HCEC 1CT (cell line): ENCODE data around the gene FAM107A.
A peak's percentile ranks its signal among the peaks of the same experiment; 100 is the strongest.
"Not testable (repeated sequence)": the region's sequence is repeated elsewhere in the genome, so short reads cannot be mapped to it uniquely, and the experiment has no call there.

Experiments used
- DNase-seq: peaks from one replicate; pipeline ENCODE4 v3.0.0-alpha.2; 2017

FAM107A gene

GRCh38 chr3:58535531-58536500 lies 41.4 kb downstream of the FAM107A start:
- no peak for DNase-seq

GRCh38 chr3:58534592-58535494 lies 42.3 kb downstream of the FAM107A start:
- no peak for DNase-seq

DNA sequence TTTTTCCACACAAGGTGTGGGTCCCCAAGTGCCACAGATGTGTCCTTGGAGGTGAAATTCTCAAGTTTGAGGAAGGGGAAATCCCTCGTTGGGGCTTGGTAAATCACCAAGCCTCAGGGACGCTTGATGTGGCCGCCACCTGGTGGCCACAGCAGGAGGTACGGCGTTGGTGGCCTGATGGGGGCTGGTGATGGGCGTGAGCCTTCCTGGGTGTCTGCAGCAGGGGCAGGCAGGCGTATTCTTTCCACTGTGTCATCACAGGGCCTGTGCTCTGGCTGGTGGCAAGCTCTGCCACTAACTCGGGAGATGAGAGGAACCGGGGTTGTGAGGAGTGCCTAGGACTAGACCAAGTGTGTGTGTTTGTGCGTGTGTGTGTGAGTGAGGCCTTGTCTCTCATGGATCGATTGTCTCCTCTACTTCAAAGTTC lies 44.4 kb downstream of the FAM107A start:
- DNase-seq, result peak; percentile 60

DNA sequence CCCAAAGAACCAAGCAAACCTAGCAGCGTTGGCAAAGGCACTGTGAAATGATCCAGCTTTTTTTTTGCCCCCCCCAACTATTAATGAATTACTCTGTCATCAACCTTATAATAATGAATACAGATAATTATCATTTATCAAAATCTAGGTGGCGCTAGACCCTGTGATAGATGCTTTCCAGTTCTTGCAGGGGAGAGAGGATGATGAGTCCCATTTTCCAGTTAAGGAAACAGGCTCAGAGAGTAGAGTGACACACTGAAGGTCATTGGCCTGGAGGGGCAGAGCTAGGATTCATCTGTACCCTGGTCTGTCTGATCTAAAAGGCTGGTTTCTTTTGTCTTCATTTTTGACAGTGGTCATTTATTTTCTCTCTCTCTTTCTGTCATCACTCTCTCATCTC lies 45.2 kb downstream of the FAM107A start:
- DNase-seq, result peak; percentile 64

DNA sequence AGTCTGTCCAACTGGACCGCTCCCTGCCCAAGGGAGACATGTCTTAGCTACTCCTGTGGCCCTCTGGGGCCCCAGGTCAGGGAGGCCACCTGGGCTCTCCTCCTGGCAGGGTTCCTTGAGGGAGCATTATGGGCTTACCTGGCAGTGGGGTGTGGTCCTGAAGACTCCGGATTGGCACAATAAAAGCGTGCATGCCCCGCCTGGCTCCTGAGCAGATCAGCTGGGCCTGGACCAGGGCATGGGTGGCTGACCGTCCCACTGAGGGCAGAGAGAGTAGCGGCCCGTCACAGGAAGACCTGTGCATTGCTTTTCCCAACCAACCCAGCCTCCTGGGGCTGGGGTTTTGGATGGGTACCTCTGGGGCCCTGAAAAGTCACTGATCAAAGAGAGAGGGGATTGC lies 45.6 kb downstream of the FAM107A start:
- DNase-seq, result no peak

DNA sequence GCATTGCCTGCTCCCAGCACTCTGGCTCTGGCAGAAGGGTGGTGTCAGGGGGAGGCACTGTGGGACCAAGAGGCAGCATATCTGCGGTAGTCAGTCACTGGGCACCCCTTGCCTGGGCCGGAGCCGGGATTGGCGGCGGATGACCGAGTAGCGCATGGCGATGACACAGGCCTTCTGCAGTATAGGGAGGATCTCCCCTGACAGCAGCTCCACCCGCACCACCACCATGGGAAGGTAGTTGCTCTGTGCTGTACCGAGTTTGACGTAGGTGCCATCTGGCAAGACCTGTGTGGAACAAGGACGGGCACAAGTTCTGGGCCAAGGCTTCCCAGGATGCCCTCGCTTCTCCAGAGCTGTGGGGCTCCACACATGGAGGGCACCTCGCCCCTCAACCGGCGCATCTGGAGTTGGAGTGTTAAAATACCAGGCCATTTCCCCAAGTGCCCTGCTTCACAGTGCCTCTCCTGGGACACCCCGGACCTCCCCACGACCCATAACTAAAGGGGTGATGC lies 46.8 kb downstream of the FAM107A start:
- no peak for DNase-seq

DNA sequence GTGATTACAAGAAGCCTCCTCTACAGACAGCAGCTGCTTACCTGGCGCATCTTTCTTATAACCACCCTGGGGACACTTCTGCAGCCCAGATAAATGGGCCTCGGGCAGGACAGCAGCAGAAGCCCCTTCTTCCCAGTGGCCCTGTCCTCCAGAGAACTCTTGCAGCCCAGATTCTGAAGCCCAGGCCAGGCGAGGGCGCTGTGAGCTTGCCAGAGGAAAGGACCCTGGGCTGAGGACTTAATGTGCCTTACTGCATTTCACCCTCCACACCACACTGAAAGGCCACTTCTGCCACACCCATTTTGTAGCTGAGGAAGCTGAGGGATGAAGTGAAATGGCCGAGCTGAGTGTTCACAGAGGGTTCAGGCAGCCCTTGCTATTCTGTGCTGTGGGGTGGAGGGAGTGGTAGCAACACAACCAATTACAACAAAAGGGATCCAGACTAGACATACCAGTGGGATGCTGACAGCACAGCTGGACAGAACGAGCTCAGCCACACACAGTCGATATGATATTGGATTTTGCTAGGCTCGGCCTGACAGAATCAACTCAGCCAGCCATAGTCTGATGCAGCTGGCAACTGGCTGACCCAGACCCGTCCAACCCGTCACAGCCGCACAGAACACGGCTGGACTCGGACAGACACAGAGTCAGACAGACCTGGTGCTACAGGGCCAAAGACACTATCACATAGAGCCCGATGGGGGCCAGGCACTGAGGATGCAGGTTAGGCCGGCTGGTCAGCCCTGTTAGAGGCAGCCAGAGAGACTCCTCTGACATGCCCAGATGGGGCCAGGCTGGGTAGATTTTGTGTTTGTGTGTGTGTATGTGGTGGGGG lies 47.5 kb downstream of the FAM107A start:
- peak; percentile 23 for DNase-seq

DNA sequence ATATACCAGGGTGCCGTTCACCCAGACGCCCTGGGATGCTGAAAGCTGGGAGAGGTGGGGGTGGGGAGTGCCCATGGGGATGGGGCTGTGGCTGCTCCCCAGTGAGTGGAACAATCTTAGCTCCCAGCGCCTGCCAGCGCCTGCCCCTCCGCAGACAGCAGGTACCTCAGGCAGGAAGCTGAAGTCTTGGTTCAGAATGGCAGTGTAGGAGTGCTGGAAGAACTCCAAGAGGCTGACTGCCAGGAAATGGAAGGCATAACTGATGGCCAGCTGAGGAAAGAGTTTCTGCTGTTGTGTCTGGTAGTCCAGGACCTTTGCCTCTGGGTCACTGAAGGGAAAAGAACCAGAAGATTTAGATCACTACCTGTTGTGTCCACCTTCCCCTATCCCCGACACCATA lies 48.6 kb downstream of the FAM107A start:
- DNase-seq, result no peak

GRCh38 chr3:58527440-58527839 lies 49.8 kb downstream of the FAM107A start:
- DNase-seq, result not testable (repeated sequence)

DNA sequence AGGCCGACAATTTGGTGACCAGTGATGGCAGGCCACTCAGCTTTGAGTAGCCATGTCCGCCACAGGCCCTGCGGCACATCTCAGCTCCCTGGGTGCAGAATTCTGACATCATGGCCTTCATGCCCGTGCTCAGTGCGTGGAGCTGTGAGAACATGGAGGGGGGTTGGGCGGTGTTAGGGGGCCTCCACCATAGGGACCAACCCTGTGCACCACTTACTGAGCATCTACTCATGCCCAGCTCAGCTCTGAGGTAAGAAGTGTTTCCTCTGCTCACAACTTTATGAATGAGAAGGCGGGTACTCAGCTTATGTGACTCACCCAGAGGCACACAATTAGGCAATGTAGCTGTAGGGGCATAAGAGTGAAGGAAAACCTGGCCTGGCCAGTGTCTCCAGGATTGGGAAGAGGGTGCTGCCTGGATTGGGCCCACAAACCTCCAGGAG lies 50.7 kb downstream of the FAM107A start:
- peak; percentile 96 for DNase-seq

DNA sequence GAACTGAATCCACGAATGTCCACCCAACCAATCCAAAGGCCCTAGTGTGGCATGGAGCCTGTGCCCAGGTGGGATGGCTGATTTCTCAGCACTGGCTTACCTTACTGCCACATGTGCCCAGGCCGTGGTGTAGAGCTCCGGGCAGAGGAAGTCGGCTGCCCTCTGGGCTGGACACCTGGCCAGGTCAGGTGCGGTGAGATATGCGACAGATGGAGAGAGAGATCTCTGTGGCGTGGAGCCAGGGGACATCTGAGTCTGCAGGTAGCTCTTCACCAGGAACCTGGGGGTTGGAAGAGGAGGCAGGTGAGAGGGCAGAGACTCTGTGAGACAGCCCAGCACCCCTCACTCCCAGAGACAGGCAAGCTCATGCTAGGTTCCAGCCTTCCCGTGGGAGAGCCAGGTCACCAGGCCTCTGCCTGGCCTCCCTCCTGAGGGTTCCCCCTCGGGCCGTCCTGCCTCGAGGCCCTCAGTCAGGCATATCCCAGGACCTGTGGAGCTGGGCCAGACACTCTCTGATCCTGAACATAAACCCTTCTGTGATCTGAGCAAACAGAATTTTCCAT lies 52.8 kb downstream of the FAM107A start:
- DNase-seq, result no peak

DNA sequence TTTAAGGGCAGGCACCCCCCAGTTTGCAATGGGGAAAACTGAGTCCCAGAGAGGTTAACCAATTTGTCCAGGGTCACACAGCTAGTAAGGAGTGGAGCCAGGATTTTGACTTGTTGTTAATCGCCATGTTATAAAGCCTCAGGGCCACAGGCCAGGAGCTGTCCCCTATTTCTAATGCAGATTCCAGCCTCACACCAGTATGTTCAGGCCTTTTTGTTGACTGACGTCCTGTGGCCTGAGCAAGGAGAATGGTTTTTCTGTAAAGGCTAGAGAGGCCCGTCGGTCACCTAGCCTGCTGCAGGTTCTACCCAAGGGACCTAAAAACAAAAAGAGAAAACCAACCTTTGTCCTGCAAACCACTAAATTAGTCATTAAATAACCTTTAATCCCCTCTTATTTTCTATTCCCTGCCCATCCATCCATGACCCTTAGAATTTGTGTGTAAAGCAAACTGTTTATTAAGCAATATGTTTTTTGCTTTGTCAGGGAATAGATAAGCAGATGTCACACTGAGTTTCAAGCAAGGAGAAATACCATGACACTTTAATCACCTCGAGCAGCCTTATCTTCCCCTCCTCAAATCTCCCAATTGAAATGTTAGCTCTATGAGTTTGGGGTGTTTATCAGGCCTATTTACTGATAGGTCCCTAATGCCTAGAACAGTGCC lies 54.3 kb downstream of the FAM107A start:
- DNase-seq, result no peak

DNA sequence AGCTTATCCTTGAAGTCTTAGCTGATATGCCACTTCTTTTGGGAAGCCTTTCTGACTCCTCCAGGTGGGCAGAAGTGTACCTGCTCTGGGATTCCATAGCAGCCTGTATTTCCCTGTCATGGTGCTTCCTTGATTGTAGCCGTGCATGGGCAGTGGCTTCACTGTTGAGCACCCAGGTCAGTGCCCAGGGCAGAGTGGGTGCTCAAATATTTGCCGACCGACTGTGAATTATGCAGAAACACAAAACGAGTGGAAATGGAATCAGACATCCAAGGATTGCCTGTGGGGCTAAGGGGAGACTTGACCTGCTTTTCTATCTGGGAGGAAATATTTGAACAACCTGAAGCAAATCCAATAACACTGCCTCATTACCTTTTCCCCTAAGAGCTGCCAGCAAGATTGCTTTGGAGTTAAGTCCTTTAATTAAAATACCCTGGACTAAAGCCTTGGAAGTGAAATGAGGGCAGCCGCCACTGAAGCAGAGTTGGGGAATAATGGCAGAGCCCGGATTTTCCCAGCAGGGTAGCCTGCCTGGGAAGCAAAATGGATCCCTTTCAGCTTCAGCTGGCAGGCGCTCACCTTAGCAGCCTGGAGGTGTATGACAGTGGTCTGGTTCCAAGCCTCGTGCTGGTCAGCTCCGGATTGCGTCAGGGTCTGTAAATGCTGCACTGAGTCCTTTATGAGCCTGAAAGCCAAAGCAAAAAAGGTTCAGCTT lies 55.1 kb downstream of the FAM107A start:
- DNase-seq, result no peak

- no peak for DNase-seq
These were observed 55.9 kb downstream of the FAM107A start for GRCh38 chr3:58521336-58521670.

- no peak for DNase-seq
These were observed 56.5 kb downstream of the FAM107A start for GRCh38 chr3:58520403-58521335.

DNA sequence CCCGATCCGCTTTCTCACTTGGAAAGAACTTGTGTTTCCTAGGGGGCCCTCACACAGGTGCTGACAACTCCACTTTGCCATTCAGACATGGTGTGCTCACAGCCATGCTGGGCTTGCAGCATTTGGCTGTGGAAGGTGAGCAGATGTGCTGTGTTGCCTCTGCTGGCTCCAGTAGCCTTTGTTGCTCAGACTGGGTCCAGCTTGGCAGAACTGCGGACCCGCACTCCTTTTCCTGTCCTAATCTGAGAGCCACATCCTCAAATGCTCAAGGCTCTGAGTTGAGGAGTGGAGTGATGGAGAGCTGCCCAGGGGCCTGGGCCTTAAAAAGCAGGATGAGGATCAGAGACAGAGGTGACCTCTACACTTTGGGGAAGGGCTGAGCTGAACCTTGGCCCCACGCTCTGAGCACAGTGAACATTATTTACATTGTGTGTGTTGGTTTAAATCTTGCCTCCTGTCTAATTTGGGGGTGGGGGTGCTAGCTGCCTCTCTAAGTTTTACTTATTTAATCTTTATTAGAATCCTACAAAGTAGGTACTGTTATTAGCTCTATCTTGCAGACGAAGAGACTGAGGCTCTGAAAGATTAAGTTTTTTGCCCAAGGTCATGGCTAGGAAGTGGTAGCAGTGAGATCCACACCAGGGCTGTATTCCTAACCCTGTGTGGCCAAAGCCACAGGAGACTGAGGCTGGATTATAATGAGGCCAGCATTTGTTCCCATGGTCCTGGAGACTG lies 57.4 kb downstream of the FAM107A start:
- no peak for DNase-seq

- DNase-seq, result no peak
These were observed 58.9 kb downstream of the FAM107A start for GRCh38 chr3:58518291-58518789.

DNA sequence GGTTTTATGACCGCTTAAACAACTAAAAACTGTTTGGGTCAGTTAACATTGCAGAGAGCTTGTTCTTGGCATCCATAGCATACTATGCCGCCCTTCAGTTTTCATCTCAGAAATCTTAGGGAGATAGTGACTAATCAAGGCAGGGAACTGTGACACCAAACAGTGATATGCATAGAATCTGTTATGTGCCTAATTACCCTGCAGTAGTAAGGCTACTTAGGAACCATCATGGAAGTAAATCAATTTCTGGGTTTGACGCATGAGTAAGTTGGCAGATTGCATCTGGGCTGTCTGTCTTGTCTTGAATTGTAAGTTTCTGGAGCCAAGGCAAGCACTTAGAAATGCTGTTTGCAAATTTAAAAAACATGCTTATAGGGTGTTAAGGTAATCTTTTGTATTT lies 62.8 kb downstream of the FAM107A start:
- DNase-seq, result no peak
